ENCODE results near the gene TRPM4.
"Not testable (repeated sequence)": the region's sequence is repeated elsewhere in the genome, so short reads cannot be mapped to it uniquely, and the experiment has no call there.

TRPM4 gene

DNA sequence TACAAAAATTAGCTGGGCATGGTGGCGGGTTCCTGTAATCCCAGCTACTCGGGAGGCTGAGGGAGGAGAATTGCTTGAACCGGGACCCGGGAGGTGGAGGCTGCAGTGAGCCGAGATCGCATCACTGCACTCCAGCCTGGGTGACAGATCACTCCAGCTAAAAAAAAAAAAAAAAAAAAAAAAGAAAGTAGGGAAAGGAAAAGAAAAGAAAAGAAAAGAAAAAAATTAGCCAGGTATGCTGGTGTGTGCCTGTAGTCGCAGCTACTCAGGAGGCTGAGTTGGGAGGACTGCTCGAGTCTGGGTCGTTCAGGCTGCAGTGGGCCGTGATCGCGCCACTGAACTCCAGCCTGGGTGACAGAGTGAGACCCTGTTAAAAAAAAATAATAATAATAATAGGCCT lies 30.4 kb upstream of the TRPM4 start:
- DNase-seq (ENCODE audit: low read depth): not testable (repeated sequence)

DNA sequence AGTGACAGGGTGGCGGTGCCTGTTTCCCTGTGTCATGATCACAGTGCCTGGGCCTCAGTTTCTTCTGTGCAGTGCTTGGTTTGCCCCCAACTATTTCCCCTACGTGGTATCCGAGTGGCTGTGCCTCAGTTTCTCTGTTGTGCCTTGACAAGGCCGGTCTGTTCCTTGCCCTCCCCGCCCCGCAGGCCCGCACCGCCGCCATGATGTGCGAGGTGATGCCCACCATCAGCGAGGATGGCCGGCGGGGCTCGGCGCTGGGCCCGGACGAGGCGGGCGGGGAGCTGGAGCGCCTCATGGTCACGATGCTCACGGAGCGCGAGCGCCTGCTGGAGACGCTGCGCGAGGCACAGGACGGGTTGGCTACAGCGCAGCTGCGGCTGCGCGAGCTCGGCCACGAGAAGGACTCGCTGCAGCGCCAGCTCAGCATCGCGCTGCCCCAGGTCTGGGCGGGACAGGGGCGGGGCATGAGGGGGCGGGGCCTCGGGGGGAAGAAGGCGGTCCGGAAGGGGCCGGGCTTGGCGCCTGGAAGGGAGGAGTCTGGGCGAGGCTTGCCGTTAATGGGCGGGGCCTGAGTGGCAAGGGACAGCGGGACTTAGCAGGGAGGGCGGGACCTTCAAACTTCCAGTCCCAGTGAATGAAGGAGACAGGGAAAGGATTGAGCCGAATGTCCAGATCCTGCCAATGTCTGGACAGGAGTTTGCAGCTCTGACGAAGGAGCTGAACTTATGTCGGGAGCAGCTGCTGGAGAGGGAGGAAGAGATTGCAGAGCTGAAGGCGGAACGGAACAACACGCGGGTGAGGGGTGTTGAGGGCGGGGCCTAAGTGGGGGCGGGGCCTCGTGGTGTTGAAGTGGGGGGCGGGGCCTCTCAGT lies 29.7 kb upstream of the TRPM4 start:
- DNase-seq (ENCODE audit: low read depth): peak; percentile 94

DNA sequence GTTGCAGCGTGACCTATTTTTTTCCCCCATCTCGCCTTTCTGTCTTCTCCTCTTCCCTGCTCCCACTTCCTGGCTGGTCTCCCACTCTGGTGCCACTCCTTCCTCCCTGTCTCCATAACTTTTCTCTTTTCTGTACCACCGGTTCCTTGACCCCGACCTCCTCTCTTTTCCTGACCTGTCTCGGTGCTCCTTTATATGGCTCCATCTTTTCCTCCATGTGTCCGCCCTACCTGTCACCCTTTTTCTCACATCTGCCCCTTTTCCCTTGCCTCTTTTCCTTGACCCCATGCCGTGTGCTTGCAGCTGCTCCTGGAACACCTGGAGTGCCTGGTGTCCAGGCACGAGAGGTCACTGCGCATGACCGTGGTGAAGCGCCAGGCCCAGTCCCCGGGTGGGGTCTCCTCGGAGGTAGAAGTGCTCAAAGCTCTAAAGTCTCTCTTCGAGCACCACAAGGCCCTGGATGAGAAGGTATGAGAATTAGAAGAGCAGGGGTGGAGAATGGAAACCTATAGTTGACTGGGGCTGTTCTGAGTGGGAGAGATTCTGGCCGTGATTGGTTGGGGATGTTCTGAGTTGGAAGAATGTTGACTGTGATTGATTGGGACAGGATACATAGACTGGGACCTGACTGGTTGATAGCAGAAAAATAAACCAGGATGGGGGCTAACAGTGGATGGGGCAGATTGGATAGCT lies 28.9 kb upstream of the TRPM4 start:
- no peak for DNase-seq (ENCODE audit: low read depth)

DNA sequence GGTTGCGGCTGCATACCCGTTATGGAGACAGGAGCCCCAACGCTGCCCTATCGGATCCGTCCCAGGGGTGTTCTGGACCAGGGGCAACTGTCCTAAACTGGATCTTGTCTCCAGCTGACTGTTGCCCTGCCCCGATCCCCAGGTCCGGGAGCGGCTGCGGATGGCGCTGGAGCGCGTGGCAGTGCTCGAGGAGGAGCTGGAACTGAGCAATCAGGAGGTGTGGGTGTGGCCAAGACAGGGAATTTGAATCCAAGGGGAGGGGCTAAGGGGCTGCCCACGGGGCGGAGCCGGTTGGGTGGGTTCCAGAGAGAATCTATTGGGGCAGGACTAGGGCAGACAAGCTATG lies 28.4 kb upstream of the TRPM4 start:
- DNase-seq (ENCODE audit: low read depth): no peak

DNA sequence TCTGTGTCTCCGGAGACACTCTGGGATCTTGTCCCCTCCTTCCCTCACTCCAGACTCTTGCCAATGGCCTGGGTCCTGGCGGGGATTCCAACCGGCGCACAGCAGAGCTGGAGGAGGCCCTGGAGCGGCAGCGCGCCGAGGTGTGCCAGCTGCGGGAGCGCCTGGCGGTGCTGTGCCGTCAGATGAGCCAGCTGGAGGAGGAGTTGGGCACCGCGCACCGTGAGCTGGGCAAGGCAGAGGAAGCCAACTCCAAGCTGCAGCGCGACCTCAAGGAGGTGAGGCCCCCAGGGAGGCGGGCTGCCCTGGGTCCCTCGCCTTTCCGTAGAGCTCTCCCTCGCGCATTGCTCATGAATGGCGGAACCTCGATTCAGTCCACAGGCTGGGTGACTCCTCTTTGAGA lies 27.3 kb upstream of the TRPM4 start:
- no peak for DNase-seq (ENCODE audit: low read depth)

DNA sequence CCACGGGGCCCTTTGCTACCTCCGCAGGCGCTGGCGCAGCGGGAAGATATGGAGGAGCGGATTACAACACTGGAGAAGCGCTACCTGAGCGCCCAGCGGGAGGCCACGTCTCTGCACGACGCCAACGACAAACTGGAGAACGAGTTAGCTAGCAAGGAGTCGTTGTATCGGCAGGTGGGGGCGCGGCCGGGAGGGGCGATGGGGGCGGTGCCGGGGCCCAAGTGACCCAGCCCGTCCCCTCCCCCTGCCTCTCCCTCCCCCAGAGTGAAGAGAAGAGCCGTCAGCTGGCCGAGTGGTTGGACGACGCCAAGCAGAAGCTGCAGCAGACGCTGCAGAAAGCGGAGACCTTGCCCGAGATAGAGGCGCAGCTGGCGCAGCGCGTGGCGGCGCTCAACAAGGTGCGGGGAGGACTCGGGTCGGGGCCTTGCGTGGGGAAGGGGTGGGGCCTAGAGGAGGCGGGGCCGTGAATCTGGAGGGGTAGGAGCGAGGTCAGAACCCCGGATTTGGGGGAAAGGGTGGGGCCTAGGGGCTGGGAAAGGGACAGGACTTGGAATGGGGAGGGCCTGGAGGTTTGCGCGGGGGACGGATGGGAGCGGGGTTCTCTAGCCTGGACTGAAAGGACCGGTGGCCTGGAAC lies 24.5 kb upstream of the TRPM4 start:
- no peak for DNase-seq (ENCODE audit: low read depth)

DNA sequence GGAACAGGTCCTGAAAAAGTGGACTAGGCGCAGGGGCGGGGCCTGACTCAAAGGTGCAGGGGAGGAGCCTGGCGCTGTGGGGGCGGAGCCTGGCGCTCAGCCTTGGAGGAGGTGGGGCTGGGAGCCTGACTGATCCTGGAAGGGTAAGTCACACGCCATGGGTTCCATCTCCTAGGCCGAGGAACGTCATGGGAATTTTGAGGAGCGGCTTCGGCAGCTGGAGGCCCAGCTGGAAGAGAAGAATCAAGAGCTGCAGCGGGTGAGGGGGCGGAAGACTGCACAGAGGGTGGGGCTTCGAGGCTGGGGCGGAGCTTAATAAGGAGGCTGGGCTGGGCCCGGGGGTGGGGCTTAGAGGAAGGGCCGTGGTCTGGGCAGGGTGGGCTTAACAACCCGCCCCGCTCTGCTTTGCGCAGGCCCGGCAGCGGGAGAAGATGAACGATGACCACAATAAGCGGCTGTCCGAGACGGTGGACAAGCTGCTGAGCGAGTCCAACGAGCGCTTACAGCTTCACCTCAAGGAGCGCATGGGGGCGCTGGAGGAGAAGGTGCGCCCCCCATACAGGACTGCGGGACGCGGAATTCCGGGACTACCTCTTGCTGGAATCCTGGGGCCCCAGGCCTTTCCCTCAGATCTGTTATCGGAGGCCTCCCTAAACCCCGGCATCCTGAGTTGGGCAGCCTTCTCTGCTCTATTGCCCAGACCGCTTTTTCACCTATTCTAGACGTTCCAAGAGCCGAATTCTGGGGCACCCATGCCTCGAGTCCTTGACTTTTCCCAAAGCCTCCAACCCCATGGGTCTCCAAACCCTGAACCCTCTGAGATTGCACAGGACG lies 23.8 kb upstream of the TRPM4 start:
- no peak for DNase-seq (ENCODE audit: low read depth)

DNA sequence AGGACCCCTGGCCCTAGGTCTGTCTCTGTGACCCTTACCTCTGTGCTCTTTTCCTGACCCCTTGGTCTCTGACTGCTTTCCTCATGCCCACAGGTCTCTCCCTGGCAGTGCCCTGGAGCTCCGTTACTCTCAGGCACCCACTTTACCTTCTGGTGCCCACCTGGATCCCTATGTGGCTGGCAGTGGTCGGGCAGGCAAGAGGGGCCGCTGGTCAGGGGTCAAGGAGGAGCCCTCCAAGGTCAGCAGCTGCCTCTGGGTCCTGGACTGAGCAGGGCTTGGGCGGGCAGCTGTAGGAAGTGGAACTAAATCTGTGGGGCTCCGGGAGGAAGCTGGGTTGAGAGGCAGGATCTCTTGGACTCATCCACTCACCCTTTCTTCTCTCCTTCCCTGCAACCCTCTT lies 21.9 kb upstream of the TRPM4 start:
- no peak for DNase-seq (ENCODE audit: low read depth)

DNA sequence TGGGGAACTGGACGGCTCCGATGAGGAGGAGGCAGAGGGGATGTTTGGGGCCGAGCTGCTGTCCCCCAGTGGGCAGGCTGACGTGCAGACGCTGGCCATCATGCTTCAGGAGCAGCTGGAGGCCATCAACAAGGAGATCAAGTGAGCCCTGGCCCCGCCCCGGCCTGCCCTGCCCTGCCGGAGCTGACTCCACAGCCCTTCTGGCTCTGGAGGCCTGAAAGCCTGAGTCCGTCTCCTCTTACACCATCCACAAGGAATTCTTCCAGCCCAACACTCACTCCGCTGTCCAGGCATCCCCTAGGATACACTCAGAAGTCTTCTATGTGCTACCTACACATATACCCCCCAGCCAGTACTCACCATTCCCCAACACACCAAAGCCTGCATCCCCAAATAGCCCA lies 20.8 kb upstream of the TRPM4 start:
- peak; percentile 57 for DNase-seq (ENCODE audit: low read depth)

DNA sequence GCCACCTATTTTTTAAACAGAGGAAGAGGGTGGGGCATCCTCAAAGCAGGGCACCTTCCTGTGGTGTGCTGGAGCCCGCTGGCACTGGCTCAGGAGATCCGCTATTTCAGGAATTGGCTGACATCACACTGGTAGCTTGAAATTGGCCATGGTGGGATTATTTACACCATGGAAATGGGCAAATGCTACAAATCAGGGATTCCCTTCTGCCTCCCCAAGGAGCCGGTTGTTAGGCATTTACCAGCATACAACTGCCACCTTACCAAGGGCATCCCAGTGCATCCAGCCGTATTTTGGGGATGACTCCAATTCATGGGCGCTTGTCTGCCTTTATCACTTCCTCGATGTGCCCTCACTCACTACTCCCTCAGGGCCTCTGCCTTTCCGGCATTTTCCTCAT lies 16.6 kb upstream of the TRPM4 start:
- no peak for DNase-seq (ENCODE audit: low read depth)

DNA sequence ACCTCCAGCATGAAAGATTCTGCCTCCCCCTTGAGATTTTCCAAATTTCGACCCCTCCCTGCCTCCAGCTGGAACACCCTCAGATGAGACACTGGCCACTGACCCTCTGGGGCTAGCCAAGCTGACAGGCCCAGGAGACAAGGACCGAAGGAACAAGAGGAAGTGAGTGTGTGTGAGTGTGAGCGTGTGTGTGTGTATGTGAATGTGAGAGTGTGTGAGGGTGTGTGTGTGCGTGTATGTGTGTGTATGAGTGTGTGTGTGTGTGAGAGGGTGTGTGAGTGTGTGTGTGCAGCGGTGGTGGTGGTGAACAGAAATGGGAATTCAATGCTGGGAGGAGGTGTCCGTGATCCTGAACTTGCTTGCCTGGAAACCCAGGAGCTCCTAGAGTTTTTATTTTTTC lies 16.2 kb upstream of the TRPM4 start:
- no peak for DNase-seq (ENCODE audit: low read depth)

DNA sequence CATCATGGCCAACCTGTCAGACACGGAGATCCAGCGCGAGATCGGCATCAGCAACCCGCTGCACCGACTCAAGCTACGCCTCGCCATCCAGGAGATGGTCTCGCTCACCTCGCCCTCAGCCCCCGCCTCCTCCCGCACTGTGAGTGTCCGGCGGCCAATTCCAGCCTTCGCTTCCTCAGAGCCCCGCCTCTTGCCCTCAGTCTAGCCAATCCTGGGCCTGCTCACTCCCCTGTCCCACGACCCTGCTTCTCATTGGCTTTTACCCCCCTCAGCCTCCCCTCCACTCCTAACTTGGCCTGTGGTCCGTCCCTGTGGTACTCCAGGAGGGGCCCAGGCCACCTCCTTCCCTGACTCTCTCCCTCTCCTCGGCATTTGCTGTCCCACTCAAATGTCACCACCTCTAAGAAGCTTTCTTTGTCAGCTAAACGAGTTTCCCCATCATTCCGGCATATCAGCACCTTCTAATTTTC lies 14.7 kb upstream of the TRPM4 start:
- peak; percentile 75 for DNase-seq (ENCODE audit: low read depth)

DNA sequence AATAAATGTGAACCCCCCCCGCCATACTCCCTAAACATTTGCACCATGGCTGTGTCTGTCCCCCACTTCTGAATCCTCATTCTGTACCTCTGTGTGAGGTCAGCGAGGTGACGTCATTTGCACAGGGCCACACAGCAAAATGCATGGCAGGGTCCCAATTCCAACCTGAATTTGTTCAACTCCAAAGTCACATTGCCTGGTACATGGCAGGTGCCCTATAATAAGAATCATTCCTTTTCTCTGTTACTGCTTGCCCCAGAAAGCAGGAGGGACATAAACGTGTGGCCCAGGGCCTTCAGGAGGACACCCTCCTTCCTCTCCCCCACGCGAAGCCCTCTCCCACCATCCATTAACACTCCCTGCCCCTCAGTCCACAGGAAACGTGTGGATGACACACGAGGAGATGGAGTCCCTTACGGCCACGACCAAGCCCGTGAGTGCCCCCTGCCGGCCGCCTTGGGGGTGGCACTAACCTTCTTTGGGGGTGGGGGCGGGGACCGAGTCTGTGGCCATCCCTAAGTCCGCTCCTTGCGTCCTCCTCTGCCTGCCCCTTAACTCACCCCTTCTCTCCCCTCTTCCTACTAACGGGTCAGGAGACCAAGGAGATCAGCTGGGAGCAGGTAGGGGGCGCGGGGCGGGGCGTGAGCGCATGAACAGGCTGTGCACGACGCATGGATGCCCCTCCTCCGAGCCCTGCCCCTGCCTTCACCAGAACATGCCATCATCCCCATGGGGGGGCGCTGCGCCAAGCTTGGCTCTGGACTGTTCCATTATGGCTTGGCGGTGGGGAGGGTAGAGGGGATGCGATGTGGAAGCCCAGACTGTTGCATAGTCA lies 11.8 kb upstream of the TRPM4 start:
- peak; percentile 44 for DNase-seq (ENCODE audit: low read depth)

DNA sequence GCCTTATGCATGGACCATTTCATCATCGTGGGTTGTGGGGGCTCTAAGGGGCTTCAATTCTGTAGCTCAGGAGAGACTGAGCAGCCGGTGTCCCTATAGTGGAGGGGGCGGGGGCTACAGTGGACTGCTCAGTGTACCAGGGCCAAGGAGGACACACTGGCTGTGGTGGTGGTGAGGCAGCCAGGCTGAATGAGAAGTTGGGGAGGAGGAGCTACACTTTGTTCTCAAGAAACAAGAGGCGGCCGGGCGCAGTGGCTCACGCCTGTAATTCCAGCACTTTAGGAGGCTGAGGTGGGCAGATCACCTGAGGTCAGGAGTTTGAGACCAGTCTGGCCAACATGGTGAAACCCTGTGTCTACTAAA lies 11.2 kb upstream of the TRPM4 start:
- DNase-seq (ENCODE audit: low read depth): not testable (repeated sequence)

DNA sequence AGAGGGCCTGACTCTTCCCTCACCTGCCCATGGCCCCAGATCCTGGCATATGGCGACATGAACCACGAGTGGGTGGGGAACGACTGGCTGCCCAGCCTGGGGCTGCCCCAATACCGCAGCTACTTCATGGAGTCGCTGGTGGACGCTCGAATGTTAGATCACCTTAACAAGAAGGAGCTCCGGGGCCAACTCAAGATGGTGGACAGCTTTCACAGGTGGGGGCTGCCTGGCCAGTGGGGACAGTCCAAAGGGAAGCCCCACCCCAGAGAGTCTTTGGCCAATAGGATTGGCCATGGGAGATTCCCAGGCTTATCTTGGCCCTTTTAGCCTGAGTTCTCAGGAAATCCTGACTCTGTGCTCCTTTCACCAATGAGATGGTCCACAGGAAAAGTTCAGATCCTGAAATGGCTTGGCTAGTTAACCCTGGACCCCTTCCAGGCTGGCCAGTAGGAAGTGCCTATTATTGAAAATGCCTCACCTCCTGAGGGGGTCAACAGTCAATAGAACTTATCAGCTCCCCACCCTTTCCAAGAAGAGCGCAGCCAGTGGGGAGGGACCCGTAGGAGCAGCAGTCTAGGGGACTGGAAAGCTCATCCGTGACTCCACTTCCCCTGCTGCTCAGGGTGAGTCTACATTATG lies 9.4 kb upstream of the TRPM4 start:
- DNase-seq (ENCODE audit: low read depth): no peak

DNA sequence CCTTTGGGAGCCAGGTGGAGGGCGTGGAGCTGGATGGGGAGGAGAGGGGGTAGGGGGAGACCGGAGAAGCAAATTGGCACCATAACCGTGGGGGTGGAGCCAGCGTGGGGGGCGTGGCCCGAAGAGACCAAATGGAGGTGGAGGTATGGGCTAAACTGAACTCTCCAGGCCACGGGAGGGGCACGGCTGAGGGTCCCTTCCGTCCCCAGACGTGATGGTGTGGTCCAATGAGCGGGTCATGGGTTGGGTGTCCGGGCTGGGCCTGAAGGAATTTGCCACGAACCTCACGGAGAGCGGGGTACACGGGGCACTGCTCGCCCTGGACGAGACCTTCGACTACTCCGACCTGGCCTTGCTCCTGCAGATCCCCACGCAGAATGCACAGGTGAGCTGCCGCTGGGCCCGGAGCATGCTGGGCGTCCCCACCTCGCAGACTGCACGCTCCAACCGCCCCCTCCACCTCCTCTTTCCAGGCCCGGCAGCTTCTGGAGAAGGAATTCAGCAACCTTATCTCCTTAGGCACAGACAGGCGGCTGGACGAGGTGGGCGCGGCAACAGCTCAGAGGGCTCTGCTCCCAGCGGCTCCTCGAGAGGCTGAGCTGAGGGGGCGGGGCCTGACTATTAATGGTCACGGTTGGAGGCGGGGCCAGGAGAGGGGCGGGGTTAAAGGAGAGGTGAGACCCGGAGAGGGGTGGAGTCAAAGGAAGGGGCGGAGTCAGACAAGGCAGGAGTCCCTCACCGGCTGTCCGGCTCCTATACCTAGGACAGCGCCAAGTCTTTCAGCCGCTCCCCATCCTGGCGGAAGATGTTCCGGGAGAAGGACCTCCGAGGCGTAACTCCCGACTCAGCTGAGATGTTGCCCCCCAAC lies 8.6 kb upstream of the TRPM4 start:
- DNase-seq (ENCODE audit: low read depth): peak; percentile 76

DNA sequence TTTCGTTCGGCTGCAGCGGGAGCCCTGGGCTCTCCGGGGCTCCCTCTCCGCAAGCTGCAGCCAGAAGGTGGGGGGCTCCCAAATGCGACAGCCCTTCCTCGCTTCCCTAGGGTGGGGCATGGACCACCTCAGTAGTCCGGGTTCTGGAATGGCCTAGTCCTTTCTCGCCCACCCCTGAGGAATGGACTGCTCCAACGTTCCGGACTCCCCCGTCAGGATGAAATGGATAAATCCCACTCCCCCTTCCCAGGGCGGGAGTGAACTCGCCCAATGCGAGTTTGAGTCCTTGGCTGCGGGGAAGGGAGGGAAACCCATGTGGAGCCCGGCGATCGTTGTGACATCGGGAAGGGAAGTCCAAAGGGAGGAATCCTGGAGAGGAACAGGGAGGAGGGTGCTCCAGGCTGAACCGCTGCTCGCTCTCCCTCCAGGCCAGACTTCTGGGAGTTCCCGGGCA lies 7.9 kb upstream of the TRPM4 start:
- peak; percentile 61 for DNase-seq (ENCODE audit: low read depth)

DNA sequence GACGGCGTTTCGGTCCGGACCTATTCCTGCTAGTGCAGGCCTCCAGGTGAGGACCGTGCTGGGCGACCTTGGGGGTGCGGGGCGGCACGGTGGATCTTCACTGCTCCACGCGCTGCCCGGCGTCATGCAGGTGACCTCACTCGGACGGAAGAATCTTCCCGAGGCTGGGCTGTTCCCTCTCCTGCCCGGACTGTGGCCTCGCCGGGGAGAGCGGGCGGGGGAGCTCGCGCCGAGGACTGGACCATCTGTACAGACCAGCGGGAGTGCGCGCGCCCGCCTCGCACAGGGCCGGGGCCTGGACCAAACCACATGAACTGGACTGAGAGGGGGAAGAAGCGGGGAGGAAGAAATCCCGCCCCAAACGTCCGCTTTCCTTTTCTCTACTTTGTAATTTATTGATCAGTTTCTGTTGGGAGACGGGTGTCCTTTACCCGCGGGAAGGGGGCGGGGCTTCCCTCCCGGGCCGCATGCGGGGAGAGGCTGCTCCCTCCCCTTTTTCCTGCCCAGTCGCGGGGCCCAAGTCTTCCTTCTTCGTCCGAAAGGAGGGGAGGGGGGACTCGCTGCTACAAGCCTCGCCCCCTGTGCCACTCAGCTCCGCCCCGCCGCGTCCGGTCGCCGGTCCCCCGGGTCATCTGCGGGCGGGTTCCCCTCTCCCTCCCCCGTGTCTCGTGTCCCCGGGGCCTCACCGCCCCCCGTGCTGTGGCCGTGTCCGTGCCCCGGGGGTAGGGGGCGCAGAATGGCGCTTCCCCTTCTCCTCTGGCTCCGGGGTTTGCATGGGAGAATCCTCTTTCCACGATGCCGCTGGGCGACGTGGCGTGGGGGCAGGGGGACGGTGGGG lies 7.3 kb upstream of the TRPM4 start:
- DNase-seq (ENCODE audit: low read depth): peak; percentile 46

DNA sequence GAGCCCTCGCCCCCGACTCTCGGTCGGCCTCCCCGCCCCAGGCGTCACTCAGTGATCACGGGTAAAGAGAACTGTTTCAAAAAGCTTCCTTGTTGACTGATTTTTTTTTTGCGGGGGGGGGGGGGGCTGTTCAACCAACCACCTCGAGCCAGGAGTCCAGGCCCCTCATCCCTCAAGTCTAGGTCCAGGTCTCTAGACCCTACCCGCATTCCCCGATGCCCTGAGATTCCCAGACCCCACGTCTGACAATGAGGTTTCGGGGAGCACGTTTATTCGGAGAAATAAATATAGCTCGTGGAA lies 6.7 kb upstream of the TRPM4 start:
- DNase-seq (ENCODE audit: low read depth): no peak

Measured in GM04504 (cell line).